Osteocyte (in vitro differentiated cells): ENCODE measurements around the gene ACTR2. TPM values are rescaled to one million over a fixed set of nuclear protein-coding genes. Genes with fewer than 3 reads are reported as not detected.

Experiments
- DNase-seq: peaks from one replicate; pipeline ENCODE4 v3.0.0; 2021; ENCODE audit warnings: mixed read lengths; ENCODE audit not compliant: unreplicated experiment; ENCODE audit errors: extremely low spot score
- H3K27ac Mint-ChIP-seq: one replicate; pipeline ENCODE4 v1.8.0; 2021; ENCODE audit warnings: mild to moderate bottlenecking, mixed read lengths; ENCODE audit not compliant: unreplicated experiment
- H3K27me3 Mint-ChIP-seq: one replicate; pipeline ENCODE4 v1.8.0; 2021; ENCODE audit warnings: mixed read lengths; ENCODE audit not compliant: unreplicated experiment
- H3K36me3 Mint-ChIP-seq: one replicate; pipeline ENCODE4 v1.8.0; 2021; ENCODE audit warnings: mixed read lengths; ENCODE audit not compliant: unreplicated experiment
- H3K4me1 Mint-ChIP-seq: one replicate; pipeline ENCODE4 v1.8.0; 2021; ENCODE audit warnings: mixed read lengths; ENCODE audit not compliant: unreplicated experiment
- H3K4me3 Mint-ChIP-seq: one replicate; pipeline ENCODE4 v1.8.0; 2021; ENCODE audit warnings: mild to moderate bottlenecking, moderate library complexity, mixed read lengths; ENCODE audit not compliant: unreplicated experiment
- H3K9me3 Mint-ChIP-seq: one replicate; pipeline ENCODE4 v1.8.0; 2021; ENCODE audit warnings: mixed read lengths; ENCODE audit not compliant: unreplicated experiment
- total RNA-seq: library from RNA; stranded (reverse); gene quantifications from 2 replicates; pipeline ENCODE4 v1.2.1, GENCODE V29; 2021
- TF ChIP-seq, protein P1 (sequence below): fragments of 200-600 bp; sonication (generic); IDR thresholded peaks from 2 replicates; pipeline ENCODE4 v1.5.0; 2021; ENCODE audit warnings: antibody characterized with exemption, mild to moderate bottlenecking, moderate library complexity

Gene ACTR2
- total RNA-seq, 1 donor from 2014 or later, result 277 TPM

DNA sequence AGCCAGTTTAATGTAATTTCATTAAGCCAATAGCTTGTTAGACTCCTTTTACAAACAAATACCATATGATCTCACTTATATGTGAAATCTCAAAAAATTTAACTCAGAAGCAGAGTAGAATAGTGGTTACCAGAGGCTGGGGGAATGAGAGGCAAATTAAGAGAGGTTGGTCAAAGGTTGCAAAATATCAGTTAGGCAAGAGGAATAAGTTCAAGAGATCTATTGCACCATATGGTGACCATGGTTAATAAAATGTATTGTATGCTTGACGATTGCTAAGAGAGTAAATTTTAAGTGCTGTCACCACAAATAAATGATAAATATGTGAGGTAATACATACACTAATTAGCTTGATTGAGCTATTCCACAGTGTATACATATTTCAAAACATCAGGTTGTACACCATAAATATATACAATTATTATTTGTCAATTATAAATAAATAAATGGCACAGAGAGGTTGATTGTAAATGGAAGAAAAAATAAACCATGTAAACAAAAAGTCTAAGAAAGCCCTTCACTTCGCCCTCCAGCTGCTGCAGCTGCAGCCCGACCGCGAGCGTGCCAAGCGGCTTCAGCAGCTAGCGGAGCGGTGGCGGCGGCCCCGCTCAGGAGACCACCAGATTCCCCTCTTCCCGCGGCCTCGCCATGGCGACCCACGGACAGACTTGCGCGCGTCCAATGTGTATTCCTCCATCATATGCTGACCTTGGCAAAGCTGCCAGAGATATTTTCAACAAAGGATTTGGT, 23.0 kb upstream of the ACTR2 start:
- Mint-ChIP-seq H3K9me3 (peaks cover 6% of the 10 kb centered on the region), H3K4me1 (no peaks in the 10 kb centered on the region), H3K27ac (no peak overlapping the region), H3K36me3 (no peaks in the 10 kb centered on the region), H3K4me3 (no peak overlapping the region), H3K27me3 (peaks cover 10% of the 10 kb centered on the region)
- TF ChIP-seq, protein P1, sequence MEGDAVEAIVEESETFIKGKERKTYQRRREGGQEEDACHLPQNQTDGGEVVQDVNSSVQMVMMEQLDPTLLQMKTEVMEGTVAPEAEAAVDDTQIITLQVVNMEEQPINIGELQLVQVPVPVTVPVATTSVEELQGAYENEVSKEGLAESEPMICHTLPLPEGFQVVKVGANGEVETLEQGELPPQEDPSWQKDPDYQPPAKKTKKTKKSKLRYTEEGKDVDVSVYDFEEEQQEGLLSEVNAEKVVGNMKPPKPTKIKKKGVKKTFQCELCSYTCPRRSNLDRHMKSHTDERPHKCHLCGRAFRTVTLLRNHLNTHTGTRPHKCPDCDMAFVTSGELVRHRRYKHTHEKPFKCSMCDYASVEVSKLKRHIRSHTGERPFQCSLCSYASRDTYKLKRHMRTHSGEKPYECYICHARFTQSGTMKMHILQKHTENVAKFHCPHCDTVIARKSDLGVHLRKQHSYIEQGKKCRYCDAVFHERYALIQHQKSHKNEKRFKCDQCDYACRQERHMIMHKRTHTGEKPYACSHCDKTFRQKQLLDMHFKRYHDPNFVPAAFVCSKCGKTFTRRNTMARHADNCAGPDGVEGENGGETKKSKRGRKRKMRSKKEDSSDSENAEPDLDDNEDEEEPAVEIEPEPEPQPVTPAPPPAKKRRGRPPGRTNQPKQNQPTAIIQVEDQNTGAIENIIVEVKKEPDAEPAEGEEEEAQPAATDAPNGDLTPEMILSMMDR, result no peak
- no peak for DNase-seq

DNA sequence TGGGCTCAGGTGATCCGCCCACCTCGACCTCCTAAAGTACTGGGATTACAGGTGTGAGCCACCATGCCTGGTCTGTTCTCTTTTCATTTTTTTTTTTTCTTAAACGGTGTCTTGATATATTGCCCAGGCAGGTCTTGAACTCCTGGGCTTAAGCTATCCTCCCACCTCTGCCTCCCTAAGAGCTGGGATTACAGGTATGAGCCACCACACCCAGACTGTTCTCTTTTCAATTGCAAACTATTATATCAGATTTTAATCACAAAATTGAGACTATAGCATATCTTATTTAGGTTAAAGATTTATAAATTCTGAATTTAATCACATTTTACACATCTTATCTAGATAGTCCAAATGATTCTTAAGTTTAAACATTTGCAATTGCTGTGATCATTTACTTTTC, 15.5 kb upstream of the ACTR2 start:
- no peak for DNase-seq

DNA sequence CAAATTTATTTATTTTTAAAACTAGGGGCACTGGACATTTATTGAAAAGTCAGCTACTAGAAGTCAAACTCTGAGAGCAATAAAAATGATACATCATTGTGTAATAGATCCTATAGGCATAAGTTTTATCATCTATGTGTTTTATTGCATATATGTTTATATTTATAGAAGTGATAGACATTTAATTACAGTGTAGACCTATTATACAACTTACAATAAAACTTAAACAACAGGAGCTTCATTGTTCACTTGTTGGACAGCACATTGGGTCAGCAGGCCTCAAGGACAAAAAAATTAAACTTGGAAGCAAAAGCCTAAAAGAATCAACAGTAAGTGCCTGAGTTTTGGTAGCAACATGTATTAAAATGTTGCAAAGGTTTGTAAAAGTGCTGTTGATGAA, 15.0 kb upstream of the ACTR2 start:
- Mint-ChIP-seq H3K36me3 (no peaks in the 10 kb centered on the region), H3K9me3 (no peaks in the 10 kb centered on the region), H3K4me1 (no peaks in the 10 kb centered on the region), H3K4me3 (no peak overlapping the region), H3K27me3 (no peaks in the 10 kb centered on the region), H3K27ac (no peak overlapping the region)
- TF ChIP-seq, protein P1, result no peak
- DNase-seq, result no peak

More for the DNA sequence above, 15.5 kb upstream of the ACTR2 start:
- TF ChIP-seq, protein P1, result no peak
- no peak overlapping the region for H3K4me3 Mint-ChIP-seq
- H3K36me3 Mint-ChIP-seq, result no peaks in the 10 kb centered on the region
- no peaks in the 10 kb centered on the region for H3K27me3 Mint-ChIP-seq
- H3K4me1 Mint-ChIP-seq, result no peaks in the 10 kb centered on the region
- no peaks in the 10 kb centered on the region for H3K9me3 Mint-ChIP-seq
- H3K27ac Mint-ChIP-seq, result no peak overlapping the region

DNA sequence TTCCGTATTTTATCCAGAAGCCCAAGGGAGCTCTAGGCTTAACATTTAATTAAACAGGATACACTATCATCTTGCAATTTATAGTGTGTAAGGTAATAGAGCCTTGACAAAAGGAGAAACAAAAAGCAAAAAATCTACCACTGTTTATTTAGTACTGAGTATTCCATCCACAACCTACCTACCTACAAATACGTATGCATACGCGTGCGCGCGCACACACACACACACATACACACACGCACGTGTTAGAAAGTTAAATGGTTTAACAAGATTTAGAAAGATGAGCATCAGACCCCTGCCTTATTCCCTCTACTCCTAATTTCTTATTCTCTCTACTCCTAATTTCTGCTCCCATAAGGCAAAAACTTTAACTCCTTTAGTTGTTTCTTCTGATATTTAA, 14.6 kb upstream of the ACTR2 start:
- Mint-ChIP-seq H3K4me3 (no peak overlapping the region), H3K36me3 (no peaks in the 10 kb centered on the region), H3K27me3 (no peaks in the 10 kb centered on the region), H3K9me3 (no peaks in the 10 kb centered on the region), H3K27ac (no peak overlapping the region), H3K4me1 (no peaks in the 10 kb centered on the region)
- DNase-seq, result no peak
- TF ChIP-seq, protein P1, result no peak

DNA sequence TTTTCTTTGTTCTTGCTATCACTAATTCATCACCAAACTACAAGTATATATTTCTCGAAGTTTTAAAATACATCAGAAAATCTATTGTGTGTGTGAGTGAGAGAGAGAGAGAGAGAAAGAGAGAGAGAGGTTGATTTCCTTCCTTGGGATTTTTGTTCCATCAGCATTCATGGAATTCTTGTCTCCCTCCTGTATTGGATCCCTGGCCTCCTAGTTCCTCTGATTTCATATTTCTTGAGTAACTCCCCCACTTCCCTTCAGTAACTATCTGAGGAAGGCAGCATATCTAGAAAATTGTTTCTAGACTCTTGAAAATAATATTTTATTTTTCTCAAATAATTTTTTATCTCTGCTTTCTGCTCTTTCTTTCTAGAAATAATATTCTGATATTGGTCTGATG, 13.3 kb upstream of the ACTR2 start:
- Mint-ChIP-seq H3K27ac (no peak overlapping the region), H3K4me3 (no peak overlapping the region), H3K27me3 (no peaks in the 10 kb centered on the region), H3K36me3 (peaks cover 3% of the 10 kb centered on the region), H3K4me1 (no peaks in the 10 kb centered on the region), H3K9me3 (no peaks in the 10 kb centered on the region)
- TF ChIP-seq, protein P1, result no peak
- no peak for DNase-seq
